Panc1 (cell line): ENCODE data around the gene CRB2. TPM values are rescaled to one million over a fixed set of nuclear protein-coding genes. Genes with fewer than 3 reads are reported as not detected.

ENCODE experiments used
- ATAC-seq: fragments of 200-7000 bp; cut with Tn5 transposase; 2 replicates; pipeline ENCODE4 v1.9.1; 2020; ENCODE audit warnings: mild to moderate bottlenecking, moderate library complexity
- BruUV-seq: library from RNA; stranded (reverse); fragments of 400-500 nt; replicated peaks from 2 replicates; lab custom pipeline; 2021; lab: Mats Ljungman, UMichigan
- CTCF ChIA-PET: fragments of 300-600 bp; sonication (Branson Sonifier 250); formaldehyde crosslinking; loops from one replicate; lab custom pipeline; 2022; ENCODE audit warnings: antibody characterized with exemption; lab: Charles Lee
- POLR2A ChIA-PET: fragments of 300-600 bp; sonication (Branson Sonifier 250); formaldehyde crosslinking; loops from one replicate; lab custom pipeline; 2022; ENCODE audit warnings: antibody characterized with exemption; lab: Charles Lee
- DNase-seq: peaks from one replicate; pipeline ENCODE4 v3.0.0-alpha.2; 2010; ENCODE audit warnings: low read depth, low spot score
- H3K27ac ChIP-seq: 2 replicates; pipeline ENCODE4 v1.5.1; 2011; ENCODE audit warnings: mild to moderate bottlenecking, low read length, inconsistent platforms
- H3K27me3 ChIP-seq: fragments of 200-500 bp; sonication (Bioruptor generic); 2 replicates; pipeline ENCODE4 v1.6.0; 2014; ENCODE audit warnings: low read length, inconsistent platforms; ENCODE audit not compliant: control insufficient read depth, insufficient read depth
- H3K36me3 ChIP-seq: fragments of 200-500 bp; sonication (Bioruptor generic); 2 replicates; pipeline ENCODE4 v1.5.1; 2014; ENCODE audit warnings: inconsistent platforms, mild to moderate bottlenecking, low read length, moderate library complexity; ENCODE audit not compliant: control insufficient read depth, insufficient read depth
- H3K4me1 ChIP-seq: 2 replicates; pipeline ENCODE4 v1.5.1; 2011; ENCODE audit warnings: inconsistent platforms, mild to moderate bottlenecking, low read length, moderate library complexity; ENCODE audit not compliant: control insufficient read depth, insufficient read depth
- H3K4me3 ChIP-seq, 2 experiments: 2 replicates each; pipeline ENCODE4 v1.5.1; 2011 to 2012; ENCODE audit warnings: low read depth in 2 of 2, low read length in 2 of 2, mild to moderate bottlenecking in 2 of 2, inconsistent platforms in 1 of 2, moderate library complexity in 1 of 2
- H3K9me3 ChIP-seq: fragments of 200-500 bp; sonication (Bioruptor generic); 2 replicates; pipeline ENCODE4 v1.5.1; 2014; ENCODE audit warnings: low read depth, mild to moderate bottlenecking, inconsistent platforms, low read length, moderate library complexity; ENCODE audit not compliant: control insufficient read depth, insufficient read depth
- POLR2AphosphoS5 ChIP-seq: IDR thresholded peaks from 2 replicates; pipeline ENCODE4 v1.6.1; 2012; ENCODE audit warnings: mild to moderate bottlenecking, low read depth, low read length, moderate library complexity
- REST ChIP-seq, 2 experiments: IDR thresholded peaks; 2 replicates each; pipeline ENCODE4 v1.6.1; 2011 to 2012; ENCODE audit warnings: low read depth in 2 of 2, control low read depth in 1 of 2, low read length in 1 of 2, mild to moderate bottlenecking in 1 of 2, moderate library complexity in 1 of 2; ENCODE audit not compliant: insufficient read depth in 1 of 2
- SIN3A ChIP-seq: IDR thresholded peaks from 2 replicates; pipeline ENCODE4 v1.6.1; 2012; ENCODE audit warnings: low read depth, mild to moderate bottlenecking, low read length, moderate library complexity, borderline replicate concordance; ENCODE audit not compliant: insufficient read depth
- TCF7L2 ChIP-seq: IDR thresholded peaks from 2 replicates; pipeline ENCODE4 v1.6.1; 2011; ENCODE audit warnings: mild to moderate bottlenecking, low read depth, low read length, inconsistent platforms
- in situ Hi-C: cut with HindIII; loops from 2 replicates; pipeline ENCODE4 v1.10.0; 2016; ENCODE audit warnings: low sequenced_read_pairs, low pct_unique_long_range_greater_than_20kb
- intact Hi-C: fragments of 100-400 bp; cut with micrococcal nuclease; formaldehyde crosslinking; loops from one replicate; pipeline ENCODE4 v1.10.0; 2022; ENCODE audit not compliant: unreplicated experiment
- total RNA-seq: library from RNA; stranded (reverse); gene quantifications from one replicate; pipeline ENCODE4 v1.2.1, GENCODE V29; 2021; ENCODE audit not compliant: unreplicated experiment
- TF ChIP-seq, protein P1 (sequence below): fragments of 450-650 bp; IDR thresholded peaks from 2 replicates; pipeline ENCODE4 v1.5.1; 2017; ENCODE audit warnings: mild to moderate bottlenecking

CRB2 gene
- total RNA-seq, 1 experiment from 2014 or later = 0.05 TPM

DNA sequence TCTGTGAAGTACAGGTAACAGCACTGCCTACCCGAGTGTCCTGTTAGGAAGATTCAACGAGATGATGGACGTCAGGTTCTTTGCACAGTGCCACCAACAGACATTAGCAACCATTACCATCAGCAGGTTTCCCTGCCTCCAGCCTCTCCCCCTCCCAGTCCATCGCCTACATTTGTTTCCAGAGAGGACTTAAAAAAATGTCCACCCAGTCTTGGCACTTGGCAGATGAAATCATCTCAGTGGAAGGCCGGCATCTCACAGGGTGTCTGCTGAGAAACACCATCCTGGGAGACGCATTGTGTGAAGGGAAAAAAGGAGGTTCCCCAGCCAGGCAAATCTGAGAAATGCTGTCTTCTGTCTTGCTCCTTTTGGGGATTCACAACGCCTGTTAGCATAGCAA, 58.2 kb downstream of the CRB2 start:
- no peaks in the 10 kb centered on the region for H3K27me3 ChIP-seq
- POLR2A ChIA-PET = no interaction called here
- intact Hi-C loops (no loop called here), in situ Hi-C loops (no loop called here)
- DNase-seq (no peak), ATAC-seq (no peak)
- no peaks in the 10 kb centered on the region for H3K36me3 ChIP-seq
- TF ChIP-seq REST (IDR thresholded peaks at IDR 0.05; ENCODE audit: insufficient read depth in 1 of 2, low read depth in 2 of 2, low read length in 1 of 2) (no peak), POLR2AphosphoS5 (no peak), SIN3A (no peak), TCF7L2 (no peak)
- TF ChIP-seq, protein P1, sequence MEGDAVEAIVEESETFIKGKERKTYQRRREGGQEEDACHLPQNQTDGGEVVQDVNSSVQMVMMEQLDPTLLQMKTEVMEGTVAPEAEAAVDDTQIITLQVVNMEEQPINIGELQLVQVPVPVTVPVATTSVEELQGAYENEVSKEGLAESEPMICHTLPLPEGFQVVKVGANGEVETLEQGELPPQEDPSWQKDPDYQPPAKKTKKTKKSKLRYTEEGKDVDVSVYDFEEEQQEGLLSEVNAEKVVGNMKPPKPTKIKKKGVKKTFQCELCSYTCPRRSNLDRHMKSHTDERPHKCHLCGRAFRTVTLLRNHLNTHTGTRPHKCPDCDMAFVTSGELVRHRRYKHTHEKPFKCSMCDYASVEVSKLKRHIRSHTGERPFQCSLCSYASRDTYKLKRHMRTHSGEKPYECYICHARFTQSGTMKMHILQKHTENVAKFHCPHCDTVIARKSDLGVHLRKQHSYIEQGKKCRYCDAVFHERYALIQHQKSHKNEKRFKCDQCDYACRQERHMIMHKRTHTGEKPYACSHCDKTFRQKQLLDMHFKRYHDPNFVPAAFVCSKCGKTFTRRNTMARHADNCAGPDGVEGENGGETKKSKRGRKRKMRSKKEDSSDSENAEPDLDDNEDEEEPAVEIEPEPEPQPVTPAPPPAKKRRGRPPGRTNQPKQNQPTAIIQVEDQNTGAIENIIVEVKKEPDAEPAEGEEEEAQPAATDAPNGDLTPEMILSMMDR = no peak
- no TSS peak for BruUV-seq
- CTCF ChIA-PET = no interaction called here
- H3K4me3 ChIP-seq = no peak overlapping the region
- H3K27ac ChIP-seq = no peak overlapping the region
- H3K9me3 ChIP-seq = no peaks in the 10 kb centered on the region
- no peaks in the 10 kb centered on the region for H3K4me1 ChIP-seq

- no TSS peak for BruUV-seq
These were observed 59.2 kb downstream of the CRB2 start for GRCh38 chr9:123414936-123415930.

More at GRCh38 chr9:123414936-123415930, 59.2 kb downstream of the CRB2 start:
- TF ChIP-seq, protein P1 = no peak
- no peak for TF ChIP-seq SIN3A
- no peak for TF ChIP-seq POLR2AphosphoS5
- TF ChIP-seq REST (IDR thresholded peaks at IDR 0.05; ENCODE audit: insufficient read depth in 1 of 2, low read depth in 2 of 2, low read length in 1 of 2) = no peak
- no peak for TF ChIP-seq TCF7L2
- in situ Hi-C loops = no loop called here
- H3K27ac ChIP-seq = no peak overlapping the region
- H3K27me3 ChIP-seq = no peaks in the 10 kb centered on the region
- ATAC-seq (no peak), DNase-seq (no peak)
- no peaks in the 10 kb centered on the region for H3K9me3 ChIP-seq
- H3K4me1 ChIP-seq = no peaks in the 10 kb centered on the region
- ChIA-PET POLR2A (interaction anchor here (0.7 kb wide), 2 partner anchors 35 to 123 kb away, joined by 7 to 9 read pairs; no protein-coding TSS in a partner anchor), CTCF (no interaction called here)
- no peaks in the 10 kb centered on the region for H3K36me3 ChIP-seq
- H3K4me3 ChIP-seq = no peak overlapping the region
- intact Hi-C loops = no loop called here
